ENCODE measurements around the gene GDF10.

GDF10 gene

DNA sequence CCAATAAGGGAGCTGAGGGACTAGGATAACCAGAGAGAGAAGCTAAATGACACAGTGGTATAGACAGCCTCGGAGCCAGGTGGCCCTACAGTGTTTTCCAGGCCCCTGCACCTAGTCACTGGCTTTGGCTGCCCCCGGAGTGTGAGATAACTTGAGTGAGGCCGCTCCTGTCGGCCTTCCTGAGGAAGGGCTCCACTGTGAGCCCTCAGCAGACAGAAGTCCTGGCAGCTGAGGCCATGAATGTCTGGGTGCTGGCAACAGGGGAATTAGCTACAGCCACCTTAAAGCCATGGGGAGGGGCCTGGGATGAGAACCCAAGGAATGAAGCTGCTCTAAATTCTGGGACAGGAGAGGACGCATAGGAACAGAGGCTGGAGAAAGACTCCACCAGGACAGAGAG, 4.6 kb upstream of the GDF10 start:
- TF ChIP-seq ZC3H10 (CRISPR knock-in tag; IDR thresholded peaks at IDR 0.05) (no peak), ZFP30 (CRISPR knock-in tag; IDR thresholded peaks at IDR 0.05) (no peak), BACH2 (CRISPR knock-in tag; IDR thresholded peaks at IDR 0.05; ENCODE audit: borderline replicate concordance) (no peak), SNAI2 (CRISPR knock-in tag; IDR thresholded peaks at IDR 0.05) (no peak), ZNF70 (CRISPR knock-in tag; IDR thresholded peaks at IDR 0.05) (no peak), CSDC2 (CRISPR knock-in tag; IDR thresholded peaks at IDR 0.05) (no peak), OSR1 (CRISPR knock-in tag; IDR thresholded peaks at IDR 0.05) (no peak), ESRRG (CRISPR knock-in tag; IDR thresholded peaks at IDR 0.05) (no peak), TCF4 (CRISPR knock-in tag; IDR thresholded peaks at IDR 0.05; ENCODE audit: borderline replicate concordance) (no peak), RARB (CRISPR knock-in tag; IDR thresholded peaks at IDR 0.05) (no peak), GLIS3 (CRISPR knock-in tag; IDR thresholded peaks at IDR 0.05) (no peak), ZNF565 (CRISPR knock-in tag; conservative IDR thresholded peaks at IDR 0.05; ENCODE audit: low read depth) (no peak), ARNTL (CRISPR knock-in tag; IDR thresholded peaks at IDR 0.05; ENCODE audit: borderline replicate concordance, low read depth) (no peak)
- TF ChIP-seq, protein P1, sequence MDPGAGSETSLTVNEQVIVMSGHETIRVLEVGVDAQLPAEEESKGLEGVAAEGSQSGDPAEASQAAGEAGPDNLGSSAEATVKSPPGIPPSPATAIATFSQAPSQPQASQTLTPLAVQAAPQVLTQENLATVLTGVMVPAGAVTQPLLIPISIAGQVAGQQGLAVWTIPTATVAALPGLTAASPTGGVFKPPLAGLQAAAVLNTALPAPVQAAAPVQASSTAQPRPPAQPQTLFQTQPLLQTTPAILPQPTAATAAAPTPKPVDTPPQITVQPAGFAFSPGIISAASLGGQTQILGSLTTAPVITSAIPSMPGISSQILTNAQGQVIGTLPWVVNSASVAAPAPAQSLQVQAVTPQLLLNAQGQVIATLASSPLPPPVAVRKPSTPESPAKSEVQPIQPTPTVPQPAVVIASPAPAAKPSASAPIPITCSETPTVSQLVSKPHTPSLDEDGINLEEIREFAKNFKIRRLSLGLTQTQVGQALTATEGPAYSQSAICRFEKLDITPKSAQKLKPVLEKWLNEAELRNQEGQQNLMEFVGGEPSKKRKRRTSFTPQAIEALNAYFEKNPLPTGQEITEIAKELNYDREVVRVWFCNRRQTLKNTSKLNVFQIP (CRISPR knock-in tag; IDR thresholded peaks at IDR 0.05; ENCODE audit: borderline replicate concordance, low read depth): no peak
- TF ChIP-seq, protein P2, sequence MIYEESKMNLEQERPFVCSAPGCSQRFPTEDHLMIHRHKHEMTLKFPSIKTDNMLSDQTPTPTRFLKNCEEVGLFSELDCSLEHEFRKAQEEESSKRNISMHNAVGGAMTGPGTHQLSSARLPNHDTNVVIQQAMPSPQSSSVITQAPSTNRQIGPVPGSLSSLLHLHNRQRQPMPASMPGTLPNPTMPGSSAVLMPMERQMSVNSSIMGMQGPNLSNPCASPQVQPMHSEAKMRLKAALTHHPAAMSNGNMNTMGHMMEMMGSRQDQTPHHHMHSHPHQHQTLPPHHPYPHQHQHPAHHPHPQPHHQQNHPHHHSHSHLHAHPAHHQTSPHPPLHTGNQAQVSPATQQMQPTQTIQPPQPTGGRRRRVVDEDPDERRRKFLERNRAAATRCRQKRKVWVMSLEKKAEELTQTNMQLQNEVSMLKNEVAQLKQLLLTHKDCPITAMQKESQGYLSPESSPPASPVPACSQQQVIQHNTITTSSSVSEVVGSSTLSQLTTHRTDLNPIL (CRISPR knock-in tag; IDR thresholded peaks at IDR 0.05; ENCODE audit: low read depth): no peak
- TF ChIP-seq, protein P3, sequence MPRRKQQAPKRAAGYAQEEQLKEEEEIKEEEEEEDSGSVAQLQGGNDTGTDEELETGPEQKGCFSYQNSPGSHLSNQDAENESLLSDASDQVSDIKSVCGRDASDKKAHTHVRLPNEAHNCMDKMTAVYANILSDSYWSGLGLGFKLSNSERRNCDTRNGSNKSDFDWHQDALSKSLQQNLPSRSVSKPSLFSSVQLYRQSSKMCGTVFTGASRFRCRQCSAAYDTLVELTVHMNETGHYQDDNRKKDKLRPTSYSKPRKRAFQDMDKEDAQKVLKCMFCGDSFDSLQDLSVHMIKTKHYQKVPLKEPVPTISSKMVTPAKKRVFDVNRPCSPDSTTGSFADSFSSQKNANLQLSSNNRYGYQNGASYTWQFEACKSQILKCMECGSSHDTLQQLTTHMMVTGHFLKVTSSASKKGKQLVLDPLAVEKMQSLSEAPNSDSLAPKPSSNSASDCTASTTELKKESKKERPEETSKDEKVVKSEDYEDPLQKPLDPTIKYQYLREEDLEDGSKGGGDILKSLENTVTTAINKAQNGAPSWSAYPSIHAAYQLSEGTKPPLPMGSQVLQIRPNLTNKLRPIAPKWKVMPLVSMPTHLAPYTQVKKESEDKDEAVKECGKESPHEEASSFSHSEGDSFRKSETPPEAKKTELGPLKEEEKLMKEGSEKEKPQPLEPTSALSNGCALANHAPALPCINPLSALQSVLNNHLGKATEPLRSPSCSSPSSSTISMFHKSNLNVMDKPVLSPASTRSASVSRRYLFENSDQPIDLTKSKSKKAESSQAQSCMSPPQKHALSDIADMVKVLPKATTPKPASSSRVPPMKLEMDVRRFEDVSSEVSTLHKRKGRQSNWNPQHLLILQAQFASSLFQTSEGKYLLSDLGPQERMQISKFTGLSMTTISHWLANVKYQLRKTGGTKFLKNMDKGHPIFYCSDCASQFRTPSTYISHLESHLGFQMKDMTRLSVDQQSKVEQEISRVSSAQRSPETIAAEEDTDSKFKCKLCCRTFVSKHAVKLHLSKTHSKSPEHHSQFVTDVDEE (CRISPR knock-in tag; IDR thresholded peaks at IDR 0.05): no peak
- TF ChIP-seq, protein P4, sequence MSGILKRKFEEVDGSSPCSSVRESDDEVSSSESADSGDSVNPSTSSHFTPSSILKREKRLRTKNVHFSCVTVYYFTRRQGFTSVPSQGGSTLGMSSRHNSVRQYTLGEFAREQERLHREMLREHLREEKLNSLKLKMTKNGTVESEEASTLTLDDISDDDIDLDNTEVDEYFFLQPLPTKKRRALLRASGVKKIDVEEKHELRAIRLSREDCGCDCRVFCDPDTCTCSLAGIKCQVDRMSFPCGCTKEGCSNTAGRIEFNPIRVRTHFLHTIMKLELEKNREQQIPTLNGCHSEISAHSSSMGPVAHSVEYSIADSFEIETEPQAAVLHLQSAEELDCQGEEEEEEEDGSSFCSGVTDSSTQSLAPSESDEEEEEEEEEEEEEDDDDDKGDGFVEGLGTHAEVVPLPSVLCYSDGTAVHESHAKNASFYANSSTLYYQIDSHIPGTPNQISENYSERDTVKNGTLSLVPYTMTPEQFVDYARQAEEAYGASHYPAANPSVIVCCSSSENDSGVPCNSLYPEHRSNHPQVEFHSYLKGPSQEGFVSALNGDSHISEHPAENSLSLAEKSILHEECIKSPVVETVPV (CRISPR knock-in tag; IDR thresholded peaks at IDR 0.05): no peak
- no peak for ATAC-seq

DNA sequence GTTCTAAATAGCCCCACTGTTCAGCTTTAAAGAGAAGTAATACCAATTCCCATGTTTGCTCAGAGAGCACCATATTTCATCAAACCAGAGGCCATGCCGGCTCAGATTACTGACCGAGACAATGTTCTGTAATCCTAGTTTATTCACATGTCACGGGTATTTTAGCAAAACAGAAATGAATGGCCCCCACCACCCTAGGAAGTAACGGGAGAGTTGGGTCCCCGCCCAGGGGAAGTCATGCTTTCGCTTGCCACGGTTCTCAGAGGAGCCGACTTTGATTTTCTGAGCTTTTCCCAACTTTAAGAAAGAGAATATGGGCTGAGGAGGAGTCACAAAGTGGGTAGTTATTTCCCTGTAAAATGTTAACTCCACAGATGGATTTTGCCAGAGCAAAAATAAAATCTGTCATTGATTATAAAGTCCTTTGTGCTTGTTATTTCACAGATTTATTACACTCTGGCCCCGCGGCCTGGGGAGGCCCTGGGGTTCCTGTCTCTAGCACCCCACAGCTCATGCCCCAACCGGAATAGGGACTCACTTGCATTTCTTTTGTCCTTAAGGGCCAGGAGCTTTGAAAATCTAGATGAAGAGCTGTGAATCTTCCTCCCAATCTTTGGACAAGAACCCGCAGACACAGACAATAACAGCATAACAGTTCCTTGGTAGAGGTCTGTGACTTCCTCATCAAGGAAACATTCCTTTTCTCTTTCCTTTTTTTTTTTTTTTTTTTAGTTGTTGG, 3.7 kb upstream of the GDF10 start:
- no peak for ATAC-seq
- no peak for TF ChIP-seq TOX (CRISPR knock-in tag; IDR thresholded peaks at IDR 0.05; ENCODE audit: borderline replicate concordance)
- TF ChIP-seq, protein P1 (CRISPR knock-in tag; IDR thresholded peaks at IDR 0.05; ENCODE audit: borderline replicate concordance, low read depth): no peak
- no peak for TF ChIP-seq ZNF70 (CRISPR knock-in tag; IDR thresholded peaks at IDR 0.05)
- TF ChIP-seq GLIS3 (CRISPR knock-in tag; IDR thresholded peaks at IDR 0.05): no peak
- TF ChIP-seq RARB (CRISPR knock-in tag; IDR thresholded peaks at IDR 0.05): no peak
- no peak for TF ChIP-seq ZC3H10 (CRISPR knock-in tag; IDR thresholded peaks at IDR 0.05)
- no peak for TF ChIP-seq CSDC2 (CRISPR knock-in tag; IDR thresholded peaks at IDR 0.05)
- TF ChIP-seq ARNTL (CRISPR knock-in tag; IDR thresholded peaks at IDR 0.05; ENCODE audit: borderline replicate concordance, low read depth): no peak
- TF ChIP-seq, protein P5, sequence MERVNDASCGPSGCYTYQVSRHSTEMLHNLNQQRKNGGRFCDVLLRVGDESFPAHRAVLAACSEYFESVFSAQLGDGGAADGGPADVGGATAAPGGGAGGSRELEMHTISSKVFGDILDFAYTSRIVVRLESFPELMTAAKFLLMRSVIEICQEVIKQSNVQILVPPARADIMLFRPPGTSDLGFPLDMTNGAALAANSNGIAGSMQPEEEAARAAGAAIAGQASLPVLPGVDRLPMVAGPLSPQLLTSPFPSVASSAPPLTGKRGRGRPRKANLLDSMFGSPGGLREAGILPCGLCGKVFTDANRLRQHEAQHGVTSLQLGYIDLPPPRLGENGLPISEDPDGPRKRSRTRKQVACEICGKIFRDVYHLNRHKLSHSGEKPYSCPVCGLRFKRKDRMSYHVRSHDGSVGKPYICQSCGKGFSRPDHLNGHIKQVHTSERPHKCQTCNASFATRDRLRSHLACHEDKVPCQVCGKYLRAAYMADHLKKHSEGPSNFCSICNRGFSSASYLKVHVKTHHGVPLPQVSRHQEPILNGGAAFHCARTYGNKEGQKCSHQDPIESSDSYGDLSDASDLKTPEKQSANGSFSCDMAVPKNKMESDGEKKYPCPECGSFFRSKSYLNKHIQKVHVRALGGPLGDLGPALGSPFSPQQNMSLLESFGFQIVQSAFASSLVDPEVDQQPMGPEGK (CRISPR knock-in tag; IDR thresholded peaks at IDR 0.05; ENCODE audit: borderline replicate concordance): no peak
- TF ChIP-seq, protein P3 (CRISPR knock-in tag; IDR thresholded peaks at IDR 0.05): no peak
- TF ChIP-seq SNAI2 (CRISPR knock-in tag; IDR thresholded peaks at IDR 0.05): no peak
- TF ChIP-seq ZNF565 (CRISPR knock-in tag; conservative IDR thresholded peaks at IDR 0.05; ENCODE audit: low read depth): no peak
- no peak for TF ChIP-seq BACH2 (CRISPR knock-in tag; IDR thresholded peaks at IDR 0.05; ENCODE audit: borderline replicate concordance)
- TF ChIP-seq PPARA (CRISPR knock-in tag; IDR thresholded peaks at IDR 0.05; ENCODE audit: borderline replicate concordance): no peak
- no peak for TF ChIP-seq TCF4 (CRISPR knock-in tag; IDR thresholded peaks at IDR 0.05; ENCODE audit: borderline replicate concordance)
- TF ChIP-seq OSR1 (CRISPR knock-in tag; IDR thresholded peaks at IDR 0.05): no peak
- no peak for TF ChIP-seq ZFP30 (CRISPR knock-in tag; IDR thresholded peaks at IDR 0.05)
- TF ChIP-seq ESRRG (CRISPR knock-in tag; IDR thresholded peaks at IDR 0.05): no peak
- TF ChIP-seq, protein P2 (CRISPR knock-in tag; IDR thresholded peaks at IDR 0.05; ENCODE audit: low read depth): no peak
- no peak for TF ChIP-seq ISL1 (CRISPR knock-in tag; IDR thresholded peaks at IDR 0.05)
